ENCODE results near the gene OR56A3. TPM values are rescaled to one million over a fixed set of nuclear protein-coding genes. Genes with fewer than 3 reads are reported as not detected.

Gene OR56A3
- not detected in 2 replicates for polyA plus RNA-seq (2012; rRNA removed)
- not detected in 2 replicates for polyA plus RNA-seq (2012; cell fraction: cytosol; rRNA removed)
- not detected in 2 replicates for polyA plus RNA-seq (2012; cell fraction: nucleus; rRNA removed)

DNA sequence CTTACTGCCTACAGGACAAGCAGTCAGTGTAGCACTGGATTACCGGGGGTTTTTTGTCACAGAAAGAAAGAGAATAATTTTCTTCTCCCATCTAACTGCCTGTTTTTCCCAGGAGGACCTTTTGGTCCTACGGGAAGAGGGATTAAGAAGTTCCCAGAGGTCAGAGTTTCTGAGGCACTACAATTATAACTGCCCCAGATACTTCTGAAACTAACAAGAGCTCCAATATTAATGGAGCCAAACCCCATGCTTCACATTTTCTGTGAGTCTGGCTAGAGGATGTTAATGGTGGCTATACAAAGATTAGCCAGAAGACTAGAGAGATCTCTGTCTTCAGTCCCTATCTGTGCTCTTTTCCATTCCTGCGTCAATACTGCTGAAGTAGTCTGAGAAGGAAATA lies at the start of gene OR56A3:
TSS of gene OR56A3 (plus strand) at position 301 of the 400 bp plus-strand sequence. CDS start 5,096 bp downstream, outside the sequence.
- Histone ChIP-seq H3K4me3 (ENCODE audit: low read depth in 2 of 2, low read length in 1 of 2) (no peak within 1 kb of the TSS), H3K36me3 (replicated peaks in 1 of 2; ENCODE audit: control insufficient read depth in 1 of 2, insufficient read depth in 2 of 2, low read length in 1 of 2) (no peaks in the 10 kb centered on the region), H3K4me1 (ENCODE audit: control insufficient read depth in 1 of 2, insufficient read depth in 2 of 2, low read depth in 1 of 2, low read length in 1 of 2) (no peaks in the 10 kb centered on the region), H3K27me3 (ENCODE audit: insufficient read depth) (peaks cover 5% of the 10 kb centered on the region; the same call in 1 of the 2 replicates), H3K9ac (no peak within 1 kb of the TSS), H3K27ac (ENCODE audit: low read depth in 2 of 2, low read length in 1 of 2) (no peak within 1 kb of the TSS), H3F3A (replicated peaks; ENCODE audit: insufficient read depth) (no peaks in the 10 kb centered on the region), H4K20me1 (ENCODE audit: insufficient read depth) (no peaks in the 10 kb centered on the region), H3K79me2 (ENCODE audit: insufficient read depth) (no peaks in the 10 kb centered on the region), H3K9me2 (no peaks in the 10 kb centered on the region), H2AFZ (ENCODE audit: low read depth) (no peak within 1 kb of the TSS), H3K4me2 (no peak within 1 kb of the TSS), H3K9me3 (no peaks in the 10 kb centered on the region)
- DNase-seq: no peak
- TF ChIP-seq EZH2phosphoT487 (IDR thresholded peaks at IDR 0.05; ENCODE audit: borderline replicate concordance, low read depth): no peak
- no peak for TF ChIP-seq GABPA (IDR thresholded peaks at IDR 0.05; ENCODE audit: low read depth)
- no peak for TF ChIP-seq SMC3 (IDR thresholded peaks at IDR 0.05; ENCODE audit: low read depth, low read length)
- TF ChIP-seq, protein P1, sequence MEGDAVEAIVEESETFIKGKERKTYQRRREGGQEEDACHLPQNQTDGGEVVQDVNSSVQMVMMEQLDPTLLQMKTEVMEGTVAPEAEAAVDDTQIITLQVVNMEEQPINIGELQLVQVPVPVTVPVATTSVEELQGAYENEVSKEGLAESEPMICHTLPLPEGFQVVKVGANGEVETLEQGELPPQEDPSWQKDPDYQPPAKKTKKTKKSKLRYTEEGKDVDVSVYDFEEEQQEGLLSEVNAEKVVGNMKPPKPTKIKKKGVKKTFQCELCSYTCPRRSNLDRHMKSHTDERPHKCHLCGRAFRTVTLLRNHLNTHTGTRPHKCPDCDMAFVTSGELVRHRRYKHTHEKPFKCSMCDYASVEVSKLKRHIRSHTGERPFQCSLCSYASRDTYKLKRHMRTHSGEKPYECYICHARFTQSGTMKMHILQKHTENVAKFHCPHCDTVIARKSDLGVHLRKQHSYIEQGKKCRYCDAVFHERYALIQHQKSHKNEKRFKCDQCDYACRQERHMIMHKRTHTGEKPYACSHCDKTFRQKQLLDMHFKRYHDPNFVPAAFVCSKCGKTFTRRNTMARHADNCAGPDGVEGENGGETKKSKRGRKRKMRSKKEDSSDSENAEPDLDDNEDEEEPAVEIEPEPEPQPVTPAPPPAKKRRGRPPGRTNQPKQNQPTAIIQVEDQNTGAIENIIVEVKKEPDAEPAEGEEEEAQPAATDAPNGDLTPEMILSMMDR (IDR thresholded peaks at IDR 0.05): no peak
- TF ChIP-seq, protein P2, sequence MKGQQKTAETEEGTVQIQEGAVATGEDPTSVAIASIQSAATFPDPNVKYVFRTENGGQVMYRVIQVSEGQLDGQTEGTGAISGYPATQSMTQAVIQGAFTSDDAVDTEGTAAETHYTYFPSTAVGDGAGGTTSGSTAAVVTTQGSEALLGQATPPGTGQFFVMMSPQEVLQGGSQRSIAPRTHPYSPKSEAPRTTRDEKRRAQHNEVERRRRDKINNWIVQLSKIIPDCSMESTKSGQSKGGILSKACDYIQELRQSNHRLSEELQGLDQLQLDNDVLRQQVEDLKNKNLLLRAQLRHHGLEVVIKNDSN (IDR thresholded peaks at IDR 0.05; ENCODE audit: borderline replicate concordance, low read depth): no peak
- no peak for TF ChIP-seq MAX (IDR thresholded peaks at IDR 0.05; ENCODE audit: low read depth)
- TF ChIP-seq ZBTB33 (IDR thresholded peaks at IDR 0.05; ENCODE audit: borderline replicate concordance, low read depth): no peak
- no peak for TF ChIP-seq TCF12 (IDR thresholded peaks at IDR 0.05)
- TF ChIP-seq TEAD4 (IDR thresholded peaks at IDR 0.05; ENCODE audit: borderline replicate concordance, insufficient read depth): no peak
- ChIA-PET POLR2A (interaction anchor here (0.6 kb wide), 1 partner anchor 9 kb away, joined by 3 read pairs; no protein-coding TSS in a partner anchor), CTCF (no interaction called here)
- 5% methylated on average over 3 of the region's 3 CpGs for WGBS (ENCODE audit: low lambda C conversion rate)

GRCh38 chr11:5892908-5893307 lies 49.1 kb upstream of the OR56A3 start, which contains the start of gene OR52E5:
Gene OR52E5 (plus strand): TSS chr11:5893208. CDS start chr11:5900777, 7,569 bp downstream.
- ChIA-PET POLR2A (no interaction called here), CTCF (interaction anchor here (1.4 kb wide), 1 partner anchor 460 kb away, joined by 3 read pairs; no protein-coding TSS in a partner anchor)
- no peaks in the 10 kb centered on the region for H4K20me1 ChIP-seq (ENCODE audit: insufficient read depth)
- DNase-seq: no peak
- no peak within 1 kb of the TSS for H3K9ac ChIP-seq
- no peaks in the 10 kb centered on the region for H3K4me1 ChIP-seq (ENCODE audit: control insufficient read depth in 1 of 2, insufficient read depth in 2 of 2, low read depth in 1 of 2, low read length in 1 of 2)
- H3K9me2 ChIP-seq: no peaks in the 10 kb centered on the region
- H2AFZ ChIP-seq (ENCODE audit: low read depth): no peak within 1 kb of the TSS
- H3K27ac ChIP-seq (ENCODE audit: low read depth in 2 of 2, low read length in 1 of 2): no peak within 1 kb of the TSS
- TF ChIP-seq POLR2AphosphoS5 (IDR thresholded peaks at IDR 0.05; ENCODE audit: low read depth, low read length): no peak
- TF ChIP-seq, protein P3, sequence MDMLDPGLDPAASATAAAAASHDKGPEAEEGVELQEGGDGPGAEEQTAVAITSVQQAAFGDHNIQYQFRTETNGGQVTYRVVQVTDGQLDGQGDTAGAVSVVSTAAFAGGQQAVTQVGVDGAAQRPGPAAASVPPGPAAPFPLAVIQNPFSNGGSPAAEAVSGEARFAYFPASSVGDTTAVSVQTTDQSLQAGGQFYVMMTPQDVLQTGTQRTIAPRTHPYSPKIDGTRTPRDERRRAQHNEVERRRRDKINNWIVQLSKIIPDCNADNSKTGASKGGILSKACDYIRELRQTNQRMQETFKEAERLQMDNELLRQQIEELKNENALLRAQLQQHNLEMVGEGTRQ (IDR thresholded peaks at IDR 0.05; ENCODE audit: borderline replicate concordance, low read depth, low read length): no peak
- TF ChIP-seq CHD2 (IDR thresholded peaks at IDR 0.05; ENCODE audit: low read length, partially characterized antibody): no peak
- TF ChIP-seq TAF1 (IDR thresholded peaks at IDR 0.05; ENCODE audit: borderline replicate concordance, low read depth, low read length): no peak
- TF ChIP-seq MEF2A (IDR thresholded peaks at IDR 0.05; ENCODE audit: borderline replicate concordance, low read depth): no peak
- no peak for TF ChIP-seq FOSL2 (IDR thresholded peaks at IDR 0.05; ENCODE audit: borderline replicate concordance, low read depth)
- TF ChIP-seq FOXM1 (IDR thresholded peaks at IDR 0.05; ENCODE audit: low read depth): no peak
- TF ChIP-seq NFIC (IDR thresholded peaks at IDR 0.05; ENCODE audit: borderline replicate concordance): no peak
- TF ChIP-seq ZBTB33 (IDR thresholded peaks at IDR 0.05; ENCODE audit: borderline replicate concordance, low read depth): no peak
- no peak within 1 kb of the TSS for H3K4me2 ChIP-seq
- no peaks in the 10 kb centered on the region for H3K36me3 ChIP-seq (replicated peaks in 1 of 2; ENCODE audit: control insufficient read depth in 1 of 2, insufficient read depth in 2 of 2, low read length in 1 of 2)
- WGBS (ENCODE audit: low lambda C conversion rate): 15% methylated on average over 3 of the region's 3 CpGs
- H3K27me3 ChIP-seq (ENCODE audit: insufficient read depth): no peaks in the 10 kb centered on the region; the same call in 1 of the 2 replicates
- no peaks in the 10 kb centered on the region for H3K79me2 ChIP-seq (ENCODE audit: insufficient read depth)
- no peaks in the 10 kb centered on the region for H3F3A ChIP-seq (replicated peaks; ENCODE audit: insufficient read depth)
- no peak within 1 kb of the TSS for H3K4me3 ChIP-seq (ENCODE audit: low read depth in 2 of 2, low read length in 1 of 2)
- no peaks in the 10 kb centered on the region for H3K9me3 ChIP-seq

All from SK-N-SH (cell line).